Astrocyte (in vitro differentiated cells and primary cell): Measurements from ENCODE around the gene PBLD. TPM values are rescaled to one million over a fixed set of nuclear protein-coding genes. Genes with fewer than 3 reads are reported as not detected.
A peak's percentile ranks its signal among the peaks of the same experiment; 100 is the strongest.
"Not testable (repeated sequence)": the region's sequence is repeated elsewhere in the genome, so short reads cannot be mapped to it uniquely, and the experiment has no call there.

Experiments
- DNase-seq: peaks from one replicate; pipeline ENCODE4 v3.0.0-alpha.2; 2010; ENCODE audit warnings: low read depth
- FAIRE-seq: peaks from 2 replicates; lab custom pipeline; 2011; peaks lifted over from hg19 to GRCh38; lab: Jason Lieb, UNC
- H2AFZ ChIP-seq: 2 replicates; pipeline ENCODE4 v1.6.0; 2012; ENCODE audit warnings: low read depth, low read length, inconsistent platforms
- H3K27ac ChIP-seq: 2 replicates; pipeline ENCODE4 v1.5.1; 2011; ENCODE audit warnings: low read depth, low read length, inconsistent platforms
- H3K27me3 ChIP-seq: 2 replicates; pipeline ENCODE4 v1.6.0; 2011; ENCODE audit warnings: low read length, inconsistent platforms; ENCODE audit not compliant: insufficient read depth
- H3K36me3 ChIP-seq: 2 replicates; pipeline ENCODE4 v1.5.1; 2011; ENCODE audit warnings: low read length, inconsistent platforms; ENCODE audit not compliant: insufficient read depth
- H3K4me1 ChIP-seq: 2 replicates; pipeline ENCODE4 v1.5.1; 2011; ENCODE audit warnings: low read length, inconsistent platforms; ENCODE audit not compliant: insufficient read depth
- H3K4me2 ChIP-seq: 2 replicates; pipeline ENCODE4 v1.6.0; 2012; ENCODE audit warnings: low read length, inconsistent platforms
- H3K4me3 ChIP-seq: 2 replicates; pipeline ENCODE4 v1.5.1; 2011; ENCODE audit warnings: low read depth, mild to moderate bottlenecking, low read length, inconsistent platforms; ENCODE audit not compliant: insufficient read depth
- H3K79me2 ChIP-seq: 2 replicates; pipeline ENCODE4 v1.6.0; 2012; ENCODE audit warnings: mild to moderate bottlenecking, low read length, inconsistent platforms; ENCODE audit not compliant: insufficient read depth
- H3K9ac ChIP-seq: 2 replicates; pipeline ENCODE4 v1.6.0; 2012; ENCODE audit warnings: mild to moderate bottlenecking, low read length, inconsistent platforms
- H3K9me3 ChIP-seq: 2 replicates; pipeline ENCODE4 v1.5.1; 2012; ENCODE audit warnings: low read depth, mild to moderate bottlenecking, low read length, inconsistent platforms; ENCODE audit not compliant: insufficient read depth
- H4K20me1 ChIP-seq: 2 replicates; pipeline ENCODE4 v1.6.0; 2012; ENCODE audit warnings: low read length, inconsistent platforms; ENCODE audit not compliant: insufficient read depth
- H3K27ac Mint-ChIP-seq: one replicate; pipeline ENCODE4 v1.8.0; 2021; ENCODE audit warnings: mild to moderate bottlenecking, mixed read lengths; ENCODE audit not compliant: unreplicated experiment
- H3K27me3 Mint-ChIP-seq: one replicate; pipeline ENCODE4 v1.8.0; 2021; ENCODE audit warnings: low read depth, mixed read lengths; ENCODE audit not compliant: unreplicated experiment
- H3K36me3 Mint-ChIP-seq: one replicate; pipeline ENCODE4 v1.8.0; 2021; ENCODE audit warnings: low read depth, mixed read lengths; ENCODE audit not compliant: unreplicated experiment
- H3K4me1 Mint-ChIP-seq: one replicate; pipeline ENCODE4 v1.8.0; 2021; ENCODE audit warnings: low read depth, mixed read lengths; ENCODE audit not compliant: unreplicated experiment
- H3K4me3 Mint-ChIP-seq: one replicate; pipeline ENCODE4 v1.8.0; 2021; ENCODE audit warnings: mild to moderate bottlenecking, moderate library complexity, mixed read lengths; ENCODE audit not compliant: unreplicated experiment
- H3K9me3 Mint-ChIP-seq: one replicate; pipeline ENCODE4 v1.8.0; 2021; ENCODE audit warnings: mild to moderate bottlenecking, mixed read lengths; ENCODE audit not compliant: unreplicated experiment
- CTCF ChIP-seq: IDR thresholded peaks from 2 replicates; pipeline ENCODE4 v1.5.1; 2011; ENCODE audit warnings: low read depth, mild to moderate bottlenecking, inconsistent platforms, low read length, moderate library complexity; ENCODE audit not compliant: insufficient read depth
- EZH2 ChIP-seq: IDR thresholded peaks from 2 replicates; pipeline ENCODE4 v1.6.1; 2012; ENCODE audit warnings: mild to moderate bottlenecking, low read length, inconsistent platforms; ENCODE audit not compliant: insufficient read depth
- total RNA-seq: library from RNA; stranded (reverse); gene quantifications from 2 replicates; pipeline ENCODE4 v1.2.1, GENCODE V29; 2021

The PBLD gene
- total RNA-seq, 1 donor from 2014 or later: 6.1 TPM

DNA sequence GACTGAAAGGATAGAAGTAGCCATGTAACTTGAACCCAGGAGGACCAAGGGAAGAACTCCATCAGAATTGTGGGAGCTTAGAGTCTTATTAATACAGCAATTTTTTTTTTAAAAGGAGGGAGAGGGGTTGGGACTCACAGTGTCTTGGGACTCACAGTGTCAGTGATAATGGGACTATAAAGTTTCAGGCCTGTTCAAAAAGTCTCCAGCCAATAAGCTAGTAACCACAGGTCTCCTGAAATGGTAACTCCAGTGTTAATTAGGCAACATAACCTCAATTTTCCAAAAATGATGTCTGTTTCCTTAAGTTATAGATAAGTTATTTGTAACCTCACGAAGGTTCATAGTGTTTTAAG is 3.2 kb downstream of the PBLD start:
- H3K79me2 ChIP-seq: peaks cover 33% of the 10 kb centered on the region
- H2AFZ ChIP-seq: no peak overlapping the region
- H3K36me3 ChIP-seq: no peaks in the 10 kb centered on the region
- H3K9ac ChIP-seq: peak overlapping the region; percentile 65
- peak overlapping the region; percentile 62 for H3K27ac ChIP-seq
- H4K20me1 ChIP-seq: peaks cover 17% of the 10 kb centered on the region
- peak overlapping the region; percentile 72 for H3K4me2 ChIP-seq
- TF ChIP-seq EZH2 (no peak), CTCF (no peak)
- peaks cover 21% of the 10 kb centered on the region for H3K4me1 ChIP-seq
- Mint-ChIP-seq H3K27ac (no peak overlapping the region), H3K4me1 (peaks cover 9% of the 10 kb centered on the region), H3K9me3 (peaks cover 2% of the 10 kb centered on the region), H3K4me3 (peak overlapping the region; percentile 16), H3K36me3 (no peaks in the 10 kb centered on the region), H3K27me3 (no peaks in the 10 kb centered on the region)
- DNase-seq (no peak), FAIRE-seq (no peak)
- H3K4me3 ChIP-seq: no peak overlapping the region
- no peaks in the 10 kb centered on the region for H3K27me3 ChIP-seq
- no peaks in the 10 kb centered on the region for H3K9me3 ChIP-seq

DNA sequence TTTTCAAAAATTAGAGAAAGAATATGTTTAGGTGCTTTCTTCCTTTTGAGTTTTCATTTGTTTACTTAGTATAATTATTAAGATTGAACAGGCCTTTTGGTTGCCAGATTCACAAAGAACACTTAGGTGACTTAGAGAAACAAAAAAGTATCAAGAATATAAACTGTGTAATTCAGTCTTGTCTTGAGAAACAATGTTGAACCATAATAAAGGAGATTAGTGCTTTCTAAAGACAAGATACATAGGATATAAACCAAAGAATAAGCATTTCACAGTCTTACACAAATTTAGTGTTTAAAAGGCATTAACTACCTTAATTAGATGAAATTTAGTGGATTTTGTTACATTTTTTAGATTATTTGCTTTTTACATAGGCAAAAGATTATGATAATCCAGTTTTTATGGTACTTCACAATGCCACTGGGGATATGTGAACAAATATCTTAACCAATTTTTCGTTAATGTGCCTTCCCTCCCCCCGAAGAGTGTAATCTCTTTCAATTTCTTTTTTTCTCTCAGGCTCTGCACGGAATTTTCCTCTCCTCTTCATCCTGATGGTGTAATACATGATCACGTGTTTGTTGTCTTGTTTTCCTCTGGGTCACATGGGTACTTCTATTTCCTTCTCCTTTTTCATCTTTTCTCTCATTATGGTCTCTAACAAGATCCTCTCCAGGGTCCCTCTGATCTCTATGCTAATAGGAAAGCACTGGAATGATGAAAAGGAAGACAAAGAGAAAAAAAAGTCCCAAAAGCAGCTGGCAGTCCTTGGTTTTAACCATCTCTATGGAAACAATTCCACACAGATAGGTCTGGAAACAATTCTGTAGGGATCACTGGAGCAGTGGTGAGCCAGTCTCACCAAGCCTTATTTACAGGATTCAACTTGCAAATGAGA is 4.6 kb downstream of the PBLD start:
- FAIRE-seq: no peak
- Mint-ChIP-seq H3K9me3 (peaks cover 4% of the 10 kb centered on the region), H3K27ac (peak overlapping the region; percentile 37), H3K4me1 (peaks cover 9% of the 10 kb centered on the region), H3K36me3 (no peaks in the 10 kb centered on the region), H3K4me3 (peak overlapping the region; percentile 1), H3K27me3 (no peaks in the 10 kb centered on the region)
- H3K36me3 ChIP-seq: no peaks in the 10 kb centered on the region
- H3K9me3 ChIP-seq: no peaks in the 10 kb centered on the region
- DNase-seq: peak; percentile 66
- peak overlapping the region; percentile 72 for H3K4me2 ChIP-seq
- H3K79me2 ChIP-seq: peaks cover 19% of the 10 kb centered on the region
- H3K4me3 ChIP-seq: peak overlapping the region; percentile 14
- peak overlapping the region; percentile 65 for H3K9ac ChIP-seq
- peak overlapping the region; percentile 52 for H2AFZ ChIP-seq
- H3K27ac ChIP-seq: peak overlapping the region; percentile 62
- peaks cover 21% of the 10 kb centered on the region for H3K4me1 ChIP-seq
- no peak for TF ChIP-seq EZH2
- TF ChIP-seq CTCF: no peak
- H4K20me1 ChIP-seq: peaks cover 4% of the 10 kb centered on the region
- H3K27me3 ChIP-seq: no peaks in the 10 kb centered on the region

DNA sequence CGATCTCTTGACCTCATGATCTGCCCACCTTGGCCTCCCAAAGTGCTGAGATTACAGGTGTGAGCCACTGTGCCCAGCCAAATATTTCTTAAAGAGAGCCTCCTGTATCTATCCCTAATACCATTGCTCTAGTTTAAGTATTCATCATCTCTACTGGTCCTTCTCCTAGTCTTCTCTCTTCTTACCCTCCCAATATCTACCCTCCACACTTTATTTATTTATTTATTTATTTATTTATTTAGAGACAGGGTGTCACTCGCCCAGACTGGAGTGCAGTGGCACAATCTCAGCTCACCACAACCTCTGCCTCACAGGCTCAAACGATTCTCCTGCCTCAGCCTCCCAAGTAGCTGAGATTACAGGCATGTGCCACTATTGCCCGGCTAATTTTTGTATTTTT is 8.3 kb downstream of the PBLD start:
- H3K9ac ChIP-seq, H3K4me2 ChIP-seq, H4K20me1 ChIP-seq, H3K9me3 Mint-ChIP-seq, H3K27ac Mint-ChIP-seq, H3K4me3 ChIP-seq, H3K27ac ChIP-seq, H3K36me3 Mint-ChIP-seq, H3K27me3 ChIP-seq, FAIRE-seq, H3K4me3 Mint-ChIP-seq, DNase-seq, H3K79me2 ChIP-seq, H3K9me3 ChIP-seq, H3K27me3 Mint-ChIP-seq, H2AFZ ChIP-seq, H3K36me3 ChIP-seq, H3K4me1 Mint-ChIP-seq: not testable (repeated sequence)
- H3K4me1 ChIP-seq: peaks cover 14% of the 10 kb centered on the region
